ENCODE data around the gene AK2.
A peak's percentile ranks its signal among the peaks of the same experiment; 100 is the strongest.

DNA sequence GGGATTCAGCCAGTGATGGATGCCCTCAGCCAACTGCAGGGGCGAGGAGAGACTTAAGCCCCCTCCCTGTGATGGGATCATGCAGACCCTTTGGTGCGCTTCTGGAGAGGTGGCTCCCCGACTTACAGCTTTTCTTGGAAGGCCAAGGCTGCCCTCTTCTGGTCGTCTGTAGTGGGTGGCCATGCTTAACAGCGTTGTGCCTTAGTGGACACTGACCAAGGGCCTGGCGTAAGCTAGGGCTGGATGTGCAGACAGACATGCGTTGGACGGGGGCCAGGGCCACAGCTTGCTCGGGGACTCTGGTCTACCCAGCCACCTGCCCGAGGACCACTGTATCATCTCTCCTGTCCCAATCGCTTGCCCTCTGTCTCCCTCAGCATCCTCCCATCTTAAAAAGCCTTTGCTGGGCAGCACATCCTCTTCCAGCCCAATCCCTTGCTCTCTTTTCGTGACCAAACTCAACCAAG is 49.7 kb upstream of the AK2 start:
- no peak for TF ChIP-seq EZH2 (IDR thresholded peaks at IDR 0.05; ENCODE audit: low read depth)
- TF ChIP-seq, protein P1, sequence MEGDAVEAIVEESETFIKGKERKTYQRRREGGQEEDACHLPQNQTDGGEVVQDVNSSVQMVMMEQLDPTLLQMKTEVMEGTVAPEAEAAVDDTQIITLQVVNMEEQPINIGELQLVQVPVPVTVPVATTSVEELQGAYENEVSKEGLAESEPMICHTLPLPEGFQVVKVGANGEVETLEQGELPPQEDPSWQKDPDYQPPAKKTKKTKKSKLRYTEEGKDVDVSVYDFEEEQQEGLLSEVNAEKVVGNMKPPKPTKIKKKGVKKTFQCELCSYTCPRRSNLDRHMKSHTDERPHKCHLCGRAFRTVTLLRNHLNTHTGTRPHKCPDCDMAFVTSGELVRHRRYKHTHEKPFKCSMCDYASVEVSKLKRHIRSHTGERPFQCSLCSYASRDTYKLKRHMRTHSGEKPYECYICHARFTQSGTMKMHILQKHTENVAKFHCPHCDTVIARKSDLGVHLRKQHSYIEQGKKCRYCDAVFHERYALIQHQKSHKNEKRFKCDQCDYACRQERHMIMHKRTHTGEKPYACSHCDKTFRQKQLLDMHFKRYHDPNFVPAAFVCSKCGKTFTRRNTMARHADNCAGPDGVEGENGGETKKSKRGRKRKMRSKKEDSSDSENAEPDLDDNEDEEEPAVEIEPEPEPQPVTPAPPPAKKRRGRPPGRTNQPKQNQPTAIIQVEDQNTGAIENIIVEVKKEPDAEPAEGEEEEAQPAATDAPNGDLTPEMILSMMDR (conservative IDR thresholded peaks at IDR 0.05), result peak; percentile 82
